Testis (tissue), 3 donors: ENCODE results near the gene STIM2. TPM values are rescaled to one million over a fixed set of nuclear protein-coding genes. Genes with fewer than 3 reads are reported as not detected.

Experiments used
- DNase-seq: peaks from one replicate; pipeline ENCODE4 v3.0.0-alpha.2; 2019
- H3K27ac ChIP-seq, 2 donors: fragments of 200-600 bp; sonication (generic); one replicate each; pipeline ENCODE4 v1.5.1; 2019
- H3K27me3 ChIP-seq: fragments of 200-600 bp; sonication (generic); one replicate; pipeline ENCODE4 v1.5.1; 2019
- H3K36me3 ChIP-seq: fragments of 200-600 bp; sonication (generic); one replicate; pipeline ENCODE4 v1.5.1; 2017; ENCODE audit warnings: low read depth; ENCODE audit errors: missing control alignments
- H3K4me1 ChIP-seq: fragments of 200-600 bp; sonication (generic); one replicate; pipeline ENCODE4 v1.5.1; 2019
- H3K4me3 ChIP-seq, 2 donors: fragments of 200-600 bp; sonication (generic); one replicate each; pipeline ENCODE4 v1.5.1; 2017 to 2019
- H3K9me3 ChIP-seq: fragments of 200-600 bp; sonication (generic); one replicate; pipeline ENCODE4 v1.5.1; 2017
- POLR2A ChIP-seq: fragments of 450-650 bp; IDR thresholded peaks from one replicate; pipeline ENCODE4 v1.6.1; 2017; ENCODE audit warnings: antibody characterized with exemption, mild to moderate bottlenecking, moderate library complexity
- WGBS, 2 donors: methylation state at CpG; one replicate each; pipeline ENCODE4 v1.1.5; 2018; 5-methylcytosine and 5-hydroxymethylcytosine counted together
- intact Hi-C: fragments of 100-400 bp; cut with DNase I; formaldehyde crosslinking; loops from one replicate; pipeline ENCODE4 v1.15.1; 2023; ENCODE audit warnings: low total_unique reads
- polyA plus RNA-seq: library from polyadenylated mRNA; stranded (reverse); fragments of 350-450 nt; fragmentation: Illumina TruSeq; extraction: RNeasy Lipid Tissue Mini Kit (QIAGEN cat#74804); gene quantifications from one replicate; pipeline ENCODE4 v1.2.3, GENCODE V29; 2014; ENCODE audit warnings: low read depth, low replicate concordance; ENCODE audit not compliant: insufficient read depth
- total RNA-seq, 2 donors: library from RNA; depleted of rRNA; stranded (reverse); fragments of >200 nt; gene quantifications; one replicate each; pipeline ENCODE4 v1.2.3, GENCODE V29; 2016
- TF ChIP-seq, protein P1 (sequence below), 3 experiments: fragments of 450-650 bp in 2 of 3; fragments of 200-600 bp in 1 of 3; sonication (generic) in 1 of 3; IDR thresholded peaks; one replicate each; pipeline ENCODE4 v1.5.1; 2016 to 2019; ENCODE audit warnings: antibody characterized with exemption in 3 of 3, mild to moderate bottlenecking in 2 of 3, moderate library complexity in 1 of 3

STIM2 gene
- total and polyA plus RNA-seq, 3 donors from 2014 or later: 14.3 to 35.0 (median 29.4) TPM

DNA sequence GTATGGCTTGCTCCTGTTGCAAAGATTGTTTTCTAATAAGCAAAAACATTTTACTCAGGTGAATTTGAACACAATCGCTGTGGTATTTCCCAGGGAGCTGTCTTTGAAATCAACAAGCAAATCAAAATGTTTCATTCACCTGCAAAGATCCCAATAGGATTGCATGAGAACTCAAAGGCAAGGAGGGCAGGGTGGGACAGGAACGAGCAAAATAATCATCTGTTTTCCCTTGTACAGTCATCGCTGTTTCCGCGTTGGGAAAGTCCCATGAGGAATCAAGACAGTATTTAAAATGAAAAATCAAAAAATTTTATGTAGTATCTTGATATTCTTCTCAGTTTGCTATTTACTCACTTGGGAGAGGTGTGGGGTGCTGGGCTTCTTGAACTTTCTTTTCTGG is 198.8 kb downstream of the STIM2 start:
- no peaks in the 10 kb centered on the region for H3K9me3 ChIP-seq
- DNase-seq: no peak
- no peak overlapping the region for H3K27ac ChIP-seq
- no peaks in the 10 kb centered on the region for H3K27me3 ChIP-seq
- intact Hi-C loops: no loop called here
- H3K4me3 ChIP-seq: no peak overlapping the region
- WGBS, 2 donors: 87 to 90% methylated on average over 5 of the region's 5 CpGs
- no peaks in the 10 kb centered on the region for H3K36me3 ChIP-seq
- TF ChIP-seq, protein P1, sequence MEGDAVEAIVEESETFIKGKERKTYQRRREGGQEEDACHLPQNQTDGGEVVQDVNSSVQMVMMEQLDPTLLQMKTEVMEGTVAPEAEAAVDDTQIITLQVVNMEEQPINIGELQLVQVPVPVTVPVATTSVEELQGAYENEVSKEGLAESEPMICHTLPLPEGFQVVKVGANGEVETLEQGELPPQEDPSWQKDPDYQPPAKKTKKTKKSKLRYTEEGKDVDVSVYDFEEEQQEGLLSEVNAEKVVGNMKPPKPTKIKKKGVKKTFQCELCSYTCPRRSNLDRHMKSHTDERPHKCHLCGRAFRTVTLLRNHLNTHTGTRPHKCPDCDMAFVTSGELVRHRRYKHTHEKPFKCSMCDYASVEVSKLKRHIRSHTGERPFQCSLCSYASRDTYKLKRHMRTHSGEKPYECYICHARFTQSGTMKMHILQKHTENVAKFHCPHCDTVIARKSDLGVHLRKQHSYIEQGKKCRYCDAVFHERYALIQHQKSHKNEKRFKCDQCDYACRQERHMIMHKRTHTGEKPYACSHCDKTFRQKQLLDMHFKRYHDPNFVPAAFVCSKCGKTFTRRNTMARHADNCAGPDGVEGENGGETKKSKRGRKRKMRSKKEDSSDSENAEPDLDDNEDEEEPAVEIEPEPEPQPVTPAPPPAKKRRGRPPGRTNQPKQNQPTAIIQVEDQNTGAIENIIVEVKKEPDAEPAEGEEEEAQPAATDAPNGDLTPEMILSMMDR (IDR thresholded peaks at IDR 0.05): no peak
- TF ChIP-seq POLR2A: no peak
- no peaks in the 10 kb centered on the region for H3K4me1 ChIP-seq

DNA sequence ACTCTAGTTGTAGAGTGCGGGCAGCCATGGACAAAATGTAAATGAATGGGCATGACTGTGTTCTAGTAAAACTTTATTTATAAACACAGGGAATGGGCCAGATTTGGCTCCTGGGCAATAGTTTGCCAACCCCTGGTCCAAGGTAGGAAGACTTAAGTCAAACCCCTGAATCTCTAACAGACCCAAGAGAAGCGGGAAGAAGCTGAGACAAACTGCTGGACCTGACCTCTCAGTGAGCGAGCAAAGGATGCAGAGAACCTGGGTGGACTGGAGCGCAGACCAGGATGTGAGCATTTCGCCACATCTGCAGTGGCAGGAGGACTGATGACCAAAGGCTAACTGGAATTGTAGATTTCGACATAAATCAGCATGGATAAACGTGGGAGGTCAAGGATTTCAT is 201.6 kb downstream of the STIM2 start:
- Histone ChIP-seq H3K27me3 (no peaks in the 10 kb centered on the region), H3K36me3 (no peaks in the 10 kb centered on the region), H3K9me3 (no peaks in the 10 kb centered on the region), H3K4me1 (no peaks in the 10 kb centered on the region), H3K4me3 (no peak overlapping the region), H3K27ac (no peak overlapping the region)
- intact Hi-C loops: no loop called here
- DNase-seq: no peak
- TF ChIP-seq, protein P1 (IDR thresholded peaks at IDR 0.05): no peak
- no peak for TF ChIP-seq POLR2A
- 83 to 85% methylated on average over 7 of the region's 7 CpGs for WGBS, 2 donors

DNA sequence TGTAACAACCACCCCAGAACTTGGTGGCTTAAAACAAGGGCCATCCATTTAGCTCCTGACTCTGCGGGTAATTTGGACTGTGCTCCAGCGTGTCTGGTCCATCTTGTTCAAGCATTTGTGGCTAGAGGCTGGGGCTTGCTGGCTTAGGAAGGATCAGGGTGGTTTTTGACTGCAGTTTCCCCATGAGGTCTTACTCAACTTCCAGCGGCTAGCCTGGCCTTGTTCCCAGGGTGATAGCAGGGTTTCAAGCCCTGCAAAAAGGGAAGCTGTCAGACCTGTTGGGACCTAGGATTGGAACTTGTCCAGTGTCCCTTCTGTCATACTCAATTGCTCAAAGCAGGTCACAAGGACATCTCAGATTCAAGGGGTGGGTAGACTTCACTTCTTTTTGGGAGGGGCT is 205.9 kb downstream of the STIM2 start:
- intact Hi-C loops: no loop called here
- DNase-seq: no peak

DNA sequence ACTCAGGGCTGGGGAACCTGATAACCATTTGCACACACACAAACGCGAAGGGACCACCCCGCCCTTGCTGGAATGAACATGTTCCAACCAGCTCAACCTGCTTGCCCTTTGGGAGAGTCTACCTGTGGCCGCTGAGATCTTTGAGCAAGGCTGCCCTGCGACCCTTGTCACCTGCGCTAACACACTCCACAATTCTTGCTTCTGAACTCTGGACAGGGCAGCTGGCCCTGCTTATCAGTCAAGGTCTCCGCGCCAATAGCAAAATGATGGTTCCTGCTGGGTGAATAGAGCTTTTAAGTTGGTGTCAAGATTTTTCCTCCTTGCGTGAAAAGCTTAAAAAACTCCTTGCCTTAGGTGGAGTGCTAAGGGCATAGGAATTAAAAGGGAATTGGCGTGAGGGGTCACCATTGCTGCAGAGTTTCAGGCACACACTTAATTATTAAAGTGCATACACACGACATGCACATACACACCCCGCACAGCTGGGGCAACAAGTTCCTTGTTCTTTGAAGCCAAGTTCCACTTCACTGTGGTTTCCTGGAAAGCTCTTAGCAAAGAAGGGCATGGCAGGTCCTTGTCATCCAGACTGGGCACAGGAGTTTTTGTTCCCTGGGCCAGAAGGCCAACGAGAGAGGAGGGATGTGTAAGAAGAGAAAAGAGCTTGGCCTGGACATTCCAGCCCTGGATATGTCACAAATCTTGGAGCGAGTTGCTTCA is 207.7 kb downstream of the STIM2 start:
- no peak for DNase-seq
- Histone ChIP-seq H3K27me3 (no peaks in the 10 kb centered on the region), H3K9me3 (no peaks in the 10 kb centered on the region), H3K27ac (no peak overlapping the region), H3K4me1 (no peaks in the 10 kb centered on the region), H3K36me3 (no peaks in the 10 kb centered on the region), H3K4me3 (no peak overlapping the region)
- 80 to 86% methylated on average over 14 of the region's 14 CpGs for WGBS, 2 donors
- TF ChIP-seq POLR2A: no peak
- TF ChIP-seq, protein P1 (IDR thresholded peaks at IDR 0.05): no peak
- intact Hi-C loops: no loop called here

More for the DNA sequence above, 205.9 kb downstream of the STIM2 start:
- Histone ChIP-seq H3K36me3 (no peaks in the 10 kb centered on the region), H3K27me3 (no peaks in the 10 kb centered on the region), H3K27ac (no peak overlapping the region), H3K4me3 (no peak overlapping the region), H3K9me3 (no peaks in the 10 kb centered on the region), H3K4me1 (no peaks in the 10 kb centered on the region)
- no peak for TF ChIP-seq POLR2A
- 78 to 82% methylated on average over 3 of the region's 3 CpGs for WGBS, 2 donors
